ENCODE results near the gene UVRAG.

UVRAG gene

DNA sequence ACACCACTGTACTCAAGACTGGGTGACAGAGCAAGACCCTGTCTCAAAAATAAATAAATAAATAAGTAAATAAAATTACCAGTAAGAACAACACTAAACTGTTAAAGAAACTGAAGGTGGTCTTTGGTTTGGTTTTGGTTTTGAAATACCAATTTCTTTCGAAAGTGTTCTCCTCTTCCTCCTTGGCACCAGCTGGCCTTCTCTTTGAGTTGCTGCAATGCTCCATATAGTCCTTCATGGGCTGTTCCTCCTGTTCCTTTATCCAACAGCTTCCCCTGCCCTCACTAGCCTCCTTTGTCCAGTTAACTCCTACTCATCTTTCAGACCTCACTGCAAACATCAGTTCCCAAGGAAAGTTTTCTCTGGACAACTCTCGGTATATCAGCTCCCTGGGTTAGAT is 5.0 kb upstream of the UVRAG start:
- H3K27me3 Mint-ChIP-seq = no peaks in the 10 kb centered on the region
- DNase-seq (no peak), ATAC-seq (replicated peaks) (no peak)
- no peak overlapping the region for H3K27ac Mint-ChIP-seq
- no peak overlapping the region for H3K4me3 Mint-ChIP-seq
- peaks cover 0 to 3% of the 10 kb centered on the region in 2 donors for H3K36me3 Mint-ChIP-seq
- H3K4me1 Mint-ChIP-seq = peaks cover 30 to 38% of the 10 kb centered on the region in 2 donors
- no peaks in the 10 kb centered on the region for H3K9me3 Mint-ChIP-seq

DNA sequence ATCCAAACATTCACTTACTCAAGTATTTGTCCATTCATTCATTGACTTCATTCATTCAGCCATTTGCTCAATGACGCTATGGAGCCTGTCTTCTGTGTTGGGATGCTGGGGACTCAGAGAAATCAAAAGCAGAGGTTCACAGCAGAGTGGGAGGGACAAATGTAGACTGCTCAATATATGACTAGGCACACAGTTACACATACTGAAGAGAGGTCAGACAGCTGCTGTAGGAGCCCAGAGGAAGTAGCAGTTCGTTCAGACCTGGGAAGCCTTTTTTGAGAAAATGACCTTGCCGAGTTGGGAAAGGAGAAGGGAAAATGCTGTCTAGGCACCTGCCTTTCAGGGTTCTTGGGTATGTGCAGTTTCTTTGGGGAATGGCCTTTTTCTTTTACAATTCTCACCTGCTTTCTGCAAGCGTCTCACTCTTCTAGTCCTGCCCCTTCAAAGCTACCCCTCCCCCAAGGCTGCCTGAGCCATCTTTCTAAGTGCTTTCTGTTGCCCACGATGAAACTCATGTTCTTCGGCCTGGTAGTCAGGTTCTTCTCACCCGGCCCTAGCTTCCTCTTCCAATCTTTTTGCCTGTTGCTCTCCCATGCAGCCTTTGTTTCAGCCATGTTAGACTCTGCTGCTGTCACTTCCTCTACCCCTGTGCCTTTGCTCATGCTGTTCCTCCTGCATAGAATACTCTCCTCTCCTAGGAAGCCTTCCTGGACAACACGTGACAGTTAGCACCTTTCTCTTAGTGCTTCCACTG is 4.2 kb upstream of the UVRAG start:
- H3K9me3 Mint-ChIP-seq = no peaks in the 10 kb centered on the region
- no peaks in the 10 kb centered on the region for H3K27me3 Mint-ChIP-seq
- peaks cover 0 to 3% of the 10 kb centered on the region in 2 donors for H3K36me3 Mint-ChIP-seq
- peaks cover 30 to 38% of the 10 kb centered on the region in 2 donors for H3K4me1 Mint-ChIP-seq
- peak overlapping the region; percentile 83 for H3K27ac Mint-ChIP-seq
- ATAC-seq (replicated peaks) (no peak), DNase-seq (no peak)
- H3K4me3 Mint-ChIP-seq = peak overlapping the region in 1 of 2 donors; percentile 30

DNA sequence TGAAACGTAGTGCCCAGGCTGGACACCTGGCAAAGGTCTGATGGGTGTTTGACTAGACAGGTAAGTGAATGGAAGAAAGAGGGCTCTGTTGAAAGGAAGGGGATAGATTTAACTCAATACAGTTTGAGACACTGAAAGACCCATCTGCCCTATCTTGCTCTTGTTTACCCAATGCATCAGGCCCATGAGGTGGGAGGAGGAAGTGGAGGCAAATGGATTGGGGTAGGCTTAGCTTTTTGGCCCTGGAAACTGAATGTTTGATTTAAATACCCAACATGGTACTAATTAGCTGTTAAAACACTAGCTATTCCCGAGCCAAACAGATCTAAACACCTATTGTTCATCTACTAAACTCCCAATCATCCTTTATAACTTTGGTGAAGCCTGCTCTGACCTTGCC is 3.5 kb upstream of the UVRAG start:
- H3K9me3 Mint-ChIP-seq = no peaks in the 10 kb centered on the region

DNA sequence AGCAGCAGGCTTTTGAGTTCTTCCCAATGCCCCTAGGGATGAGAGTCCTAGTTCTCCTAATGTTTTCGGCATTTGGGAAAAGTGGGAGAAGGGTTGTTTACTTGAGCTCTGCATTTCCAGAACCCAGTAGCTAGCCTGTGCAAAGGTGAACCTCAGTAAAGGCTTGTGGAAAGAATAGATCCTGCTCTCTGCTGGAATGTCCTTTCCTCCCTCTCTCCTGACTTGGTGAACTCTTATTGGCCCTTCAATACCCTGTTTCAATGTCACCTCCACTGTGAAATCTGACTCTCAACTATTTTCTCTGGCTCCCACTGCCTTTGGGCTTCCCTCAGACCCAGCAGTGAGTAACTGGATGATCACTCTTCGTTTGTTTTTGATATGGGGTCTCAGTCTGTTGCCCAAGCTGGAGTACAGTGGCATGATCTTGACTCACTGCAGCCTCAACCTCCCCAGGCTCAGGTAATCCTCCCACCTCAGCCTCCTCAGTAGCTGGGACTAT is 2.4 kb upstream of the UVRAG start:
- H3K27me3 Mint-ChIP-seq = no peaks in the 10 kb centered on the region
- H3K9me3 Mint-ChIP-seq = no peaks in the 10 kb centered on the region
- no peaks in the 10 kb centered on the region for H3K36me3 Mint-ChIP-seq
- H3K27ac Mint-ChIP-seq = peak overlapping the region; percentile 98
- ATAC-seq (replicated peaks) (no peak), DNase-seq (no peak)
- no peak overlapping the region for H3K4me3 Mint-ChIP-seq
- peaks cover 30 to 36% of the 10 kb centered on the region in 2 donors for H3K4me1 Mint-ChIP-seq

More for the DNA sequence above, 3.5 kb upstream of the UVRAG start:
- Mint-ChIP-seq H3K36me3 (peaks cover 0 to 3% of the 10 kb centered on the region in 2 donors), H3K4me1 (peaks cover 30 to 38% of the 10 kb centered on the region in 2 donors), H3K27ac (peak overlapping the region; percentile 11), H3K27me3 (no peaks in the 10 kb centered on the region), H3K4me3 (no peak overlapping the region)
- DNase-seq (no peak), ATAC-seq (replicated peaks) (no peak)

DNA sequence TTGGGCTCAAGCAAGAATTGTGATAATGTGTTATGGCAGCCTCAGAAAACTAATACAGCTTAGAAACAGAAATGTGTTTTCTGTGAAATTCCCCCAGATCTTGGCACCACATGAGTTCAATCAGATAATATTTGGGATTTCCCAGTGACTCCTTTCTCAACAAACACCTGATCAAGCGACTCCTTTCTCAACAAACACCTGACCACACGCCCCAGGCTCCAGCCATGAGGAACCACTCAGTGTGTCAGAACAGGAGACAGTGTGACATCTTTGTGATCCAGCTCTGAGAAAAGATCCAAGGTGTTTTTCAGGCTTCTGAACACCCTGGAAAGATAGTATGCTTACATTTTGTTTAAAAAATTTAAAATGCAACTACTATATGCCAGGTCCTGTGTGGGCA is 1.9 kb upstream of the UVRAG start:
- H3K36me3 Mint-ChIP-seq = peaks cover 3 to 4% of the 10 kb centered on the region in 2 donors
- peaks cover 34 to 38% of the 10 kb centered on the region in 2 donors for H3K4me1 Mint-ChIP-seq
- peak in 1 of 2 donors; percentile 20 for ATAC-seq (replicated peaks)
- H3K9me3 Mint-ChIP-seq = no peaks in the 10 kb centered on the region
- no peaks in the 10 kb centered on the region for H3K27me3 Mint-ChIP-seq
- peak overlapping the region; percentile 98 for H3K27ac Mint-ChIP-seq
- no peak overlapping the region for H3K4me3 Mint-ChIP-seq
- peak; percentile 50 for DNase-seq

DNA sequence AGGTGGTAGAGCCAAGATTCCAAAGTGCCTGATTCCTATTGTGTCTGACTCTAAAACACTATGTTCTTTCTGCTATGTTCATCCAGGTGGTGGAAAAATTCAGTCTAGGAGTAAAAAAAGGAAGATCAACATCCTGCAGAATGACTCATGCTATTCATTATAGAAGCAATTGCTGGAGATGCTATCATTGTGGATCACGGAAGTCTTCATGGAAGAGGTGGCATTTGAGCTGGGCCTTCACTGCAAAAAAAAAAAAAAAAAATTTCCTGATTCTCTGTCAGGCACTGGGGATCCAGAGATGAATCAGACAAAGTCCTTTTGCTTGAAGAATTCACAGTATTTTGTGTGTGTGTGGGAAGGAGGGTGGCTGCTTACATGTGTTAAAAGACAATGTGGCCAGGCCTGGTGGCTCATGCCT is 1.4 kb upstream of the UVRAG start:
- no peak overlapping the region for H3K4me3 Mint-ChIP-seq
- DNase-seq = no peak

DNA sequence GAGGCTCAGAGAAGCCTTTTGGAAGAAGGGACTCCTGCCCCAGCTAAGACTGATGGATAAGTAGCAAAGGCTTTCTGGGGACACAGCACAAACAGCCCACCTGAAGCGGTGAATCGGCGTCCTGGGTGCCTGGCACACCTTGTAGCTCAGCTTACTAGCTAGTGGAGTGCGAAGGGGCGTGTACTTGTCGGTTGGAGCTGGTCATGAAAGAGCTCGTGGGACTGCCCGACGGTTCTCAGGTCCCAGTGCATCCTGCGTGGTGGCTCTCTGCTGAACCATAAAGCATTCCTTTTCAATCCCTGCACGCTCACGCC is 690 bp upstream of the UVRAG start:
- H3K4me1 Mint-ChIP-seq = peaks cover 45 to 46% of the 10 kb centered on the region in 2 donors
- H3K27me3 Mint-ChIP-seq = no peaks in the 10 kb centered on the region
- ATAC-seq (replicated peaks) (peak; percentile 53), DNase-seq (no peak)
- peak overlapping the region; percentile 98 for H3K27ac Mint-ChIP-seq
- H3K9me3 Mint-ChIP-seq = no peaks in the 10 kb centered on the region
- no peak overlapping the region for H3K4me3 Mint-ChIP-seq
- peaks cover 7 to 12% of the 10 kb centered on the region in 2 donors for H3K36me3 Mint-ChIP-seq

More for the DNA sequence above, 1.4 kb upstream of the UVRAG start:
- H3K9me3 Mint-ChIP-seq = no peaks in the 10 kb centered on the region
- ATAC-seq (replicated peaks) = no peak
- peaks cover 39% of the 10 kb centered on the region in 2 donors for H3K4me1 Mint-ChIP-seq
- peaks cover 3 to 5% of the 10 kb centered on the region in 2 donors for H3K36me3 Mint-ChIP-seq
- peak overlapping the region; percentile 98 for H3K27ac Mint-ChIP-seq
- no peaks in the 10 kb centered on the region for H3K27me3 Mint-ChIP-seq

DNA sequence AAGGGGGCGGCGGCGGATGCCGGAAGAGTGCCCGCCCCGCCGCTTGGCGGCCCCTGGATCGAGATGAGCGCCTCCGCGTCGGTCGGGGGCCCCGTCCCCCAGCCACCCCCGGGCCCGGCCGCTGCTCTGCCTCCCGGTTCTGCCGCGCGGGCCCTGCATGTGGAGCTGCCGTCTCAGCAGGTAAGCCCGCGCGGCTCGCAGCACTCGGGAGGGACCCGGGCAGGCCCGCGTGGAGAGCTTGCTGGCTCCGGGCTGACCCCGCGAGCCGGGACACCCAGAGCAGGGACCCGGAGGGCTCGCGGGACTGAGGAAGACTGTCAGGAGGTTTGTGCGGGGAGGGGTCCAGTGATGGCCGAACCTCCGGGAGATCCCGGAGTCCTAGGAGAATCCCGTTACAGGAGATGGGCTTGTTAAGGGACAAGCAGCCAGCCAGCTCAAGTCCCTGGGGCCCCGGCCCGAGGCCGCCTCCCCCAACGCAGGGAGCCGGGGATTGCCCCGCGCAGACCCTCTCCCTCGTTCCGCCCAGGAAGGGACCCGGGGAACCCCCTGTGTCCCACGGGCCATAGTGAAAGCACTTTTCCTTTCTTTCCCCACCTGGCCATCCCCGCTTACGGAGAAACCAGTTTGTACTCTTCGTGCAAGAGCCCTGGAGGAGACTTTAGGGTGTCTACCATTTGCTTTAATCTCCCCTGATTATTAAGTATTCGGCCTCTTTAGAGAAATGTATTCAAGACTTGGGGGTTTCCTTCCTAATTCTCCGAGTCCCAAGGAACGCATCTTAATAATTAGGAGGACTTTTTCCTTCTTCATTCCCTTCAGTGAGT is 547 bp downstream of the UVRAG start:
- Mint-ChIP-seq H3K36me3 (peaks cover 8 to 12% of the 10 kb centered on the region in 2 donors), H3K4me1 (peaks cover 37 to 42% of the 10 kb centered on the region in 2 donors), H3K27me3 (no peaks in the 10 kb centered on the region), H3K9me3 (no peaks in the 10 kb centered on the region), H3K4me3 (no peak overlapping the region), H3K27ac (peak overlapping the region; percentile 98)
- DNase-seq (peak; percentile 51), ATAC-seq (replicated peaks) (peak; percentile 4 to 21)

DNA sequence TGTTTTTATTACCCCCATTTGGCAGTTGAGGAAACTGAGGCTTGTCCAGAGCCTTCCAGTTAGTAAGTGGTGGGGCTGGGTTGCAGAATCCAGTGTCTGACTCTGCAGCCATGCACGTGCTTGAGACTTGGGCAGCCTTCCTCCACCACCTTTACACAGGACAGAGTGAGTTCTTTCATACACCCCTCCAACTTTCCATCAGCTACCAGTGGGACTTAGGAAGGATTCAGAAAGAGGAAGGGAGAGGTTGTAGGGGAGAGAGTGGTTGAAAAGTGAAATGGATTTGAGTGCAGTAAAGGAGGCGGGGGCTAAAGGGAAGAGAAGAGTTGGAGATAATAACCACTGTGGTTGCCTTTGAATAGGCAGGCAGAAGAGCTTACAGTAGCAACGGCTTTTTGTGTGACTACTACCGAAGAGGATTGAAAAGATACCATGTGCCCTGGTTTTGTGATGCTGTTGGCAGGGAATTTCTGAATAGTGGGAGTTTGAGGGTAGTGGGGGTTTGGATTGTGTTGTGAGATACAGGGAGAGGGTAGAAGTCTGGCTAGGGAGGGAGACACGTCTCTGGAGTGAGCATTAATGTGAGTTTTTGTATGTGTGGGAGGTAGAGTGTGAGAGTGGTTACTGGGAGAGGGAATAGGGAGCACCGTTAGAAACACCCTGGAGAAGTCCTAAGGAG is 1.7 kb downstream of the UVRAG start:
- Mint-ChIP-seq H3K9me3 (peaks cover 0 to 2% of the 10 kb centered on the region in 2 donors), H3K27ac (no peak overlapping the region), H3K4me1 (peaks cover 35 to 44% of the 10 kb centered on the region in 2 donors), H3K36me3 (peaks cover 17 to 22% of the 10 kb centered on the region in 2 donors), H3K27me3 (no peaks in the 10 kb centered on the region), H3K4me3 (no peak overlapping the region)
- DNase-seq = no peak
- ATAC-seq (replicated peaks) = no peak

DNA sequence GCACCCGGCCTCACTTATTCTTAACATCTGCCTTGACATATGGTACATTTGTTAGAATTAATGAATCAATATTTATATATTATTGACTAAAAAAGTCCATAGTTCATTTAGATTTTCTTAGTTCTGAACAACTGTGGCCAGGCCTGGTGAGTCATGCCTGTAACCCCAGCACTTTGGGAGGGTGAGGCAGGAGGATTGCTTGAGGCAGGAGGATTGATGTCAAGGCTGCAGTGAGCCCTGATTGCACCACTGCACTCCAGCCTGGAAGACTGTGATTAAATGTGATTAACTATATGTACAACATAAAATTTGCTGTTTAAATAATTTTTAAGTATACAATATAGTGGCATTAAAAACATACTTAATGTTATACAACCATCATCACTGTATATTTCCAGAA is 5.6 kb downstream of the UVRAG start:
- no peaks in the 10 kb centered on the region for H3K27me3 Mint-ChIP-seq
- H3K27ac Mint-ChIP-seq = no peak overlapping the region
- no peak for DNase-seq

DNA sequence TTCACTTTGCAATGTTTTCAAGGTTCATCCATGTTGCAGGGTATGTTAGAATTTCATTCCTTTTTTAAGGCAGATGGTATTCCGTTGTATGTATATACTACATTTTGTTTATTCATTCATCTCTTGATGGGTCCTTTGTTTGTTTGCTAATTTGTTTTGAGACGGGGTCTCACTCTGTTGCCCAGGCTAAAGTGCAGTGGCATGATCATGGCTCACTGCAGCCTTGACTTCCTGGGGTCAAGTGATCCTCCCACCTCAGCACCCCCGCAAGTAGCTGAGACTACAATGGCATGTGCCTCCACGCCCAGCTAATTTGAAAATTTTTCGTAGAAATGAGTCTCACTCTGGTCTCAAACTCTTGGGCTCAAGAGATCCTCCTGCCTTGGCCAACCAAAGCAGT is 6.2 kb downstream of the UVRAG start:
- no peak for ATAC-seq (replicated peaks)
- H3K9me3 Mint-ChIP-seq = peaks cover 0 to 5% of the 10 kb centered on the region in 2 donors
- DNase-seq = no peak
- H3K27me3 Mint-ChIP-seq = no peaks in the 10 kb centered on the region
- peak overlapping the region; percentile 72 for H3K27ac Mint-ChIP-seq
- peaks cover 31 to 62% of the 10 kb centered on the region in 2 donors for H3K4me1 Mint-ChIP-seq
- peaks cover 42 to 57% of the 10 kb centered on the region in 2 donors for H3K36me3 Mint-ChIP-seq
- H3K4me3 Mint-ChIP-seq = peak overlapping the region; percentile 50 to 61

More for the DNA sequence above, 5.6 kb downstream of the UVRAG start:
- ATAC-seq (replicated peaks) = no peak
- peaks cover 28 to 57% of the 10 kb centered on the region in 2 donors for H3K4me1 Mint-ChIP-seq
- peaks cover 37 to 52% of the 10 kb centered on the region in 2 donors for H3K36me3 Mint-ChIP-seq
- H3K4me3 Mint-ChIP-seq = no peak overlapping the region
- H3K9me3 Mint-ChIP-seq = peaks cover 0 to 5% of the 10 kb centered on the region in 2 donors

DNA sequence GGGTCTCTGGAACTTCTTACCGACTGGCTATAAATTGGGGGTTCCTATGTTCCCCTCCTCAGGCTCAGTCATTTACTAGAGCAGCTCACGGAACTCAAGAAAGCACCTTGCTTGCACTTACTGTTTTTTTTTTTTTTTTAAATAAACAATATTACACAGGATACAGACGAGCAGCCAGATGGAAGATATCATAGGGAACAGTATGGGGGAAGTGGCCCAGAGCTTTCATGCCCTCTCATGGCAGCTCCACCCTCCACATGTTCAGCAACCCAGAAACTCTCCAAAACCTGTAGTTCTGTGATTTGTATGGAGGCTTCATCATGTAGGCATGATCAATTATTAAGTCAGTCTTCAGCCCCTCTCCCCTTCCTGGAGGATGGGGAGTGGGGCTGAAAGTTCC is 7.5 kb downstream of the UVRAG start:
- no peaks in the 10 kb centered on the region for H3K27me3 Mint-ChIP-seq
- ATAC-seq (replicated peaks) (no peak), DNase-seq (no peak)
- H3K4me1 Mint-ChIP-seq = peaks cover 40 to 76% of the 10 kb centered on the region in 2 donors
- peak overlapping the region; percentile 93 for H3K27ac Mint-ChIP-seq
- peak overlapping the region; percentile 30 to 56 for H3K4me3 Mint-ChIP-seq
- H3K36me3 Mint-ChIP-seq = peaks cover 50 to 65% of the 10 kb centered on the region in 2 donors
- H3K9me3 Mint-ChIP-seq = peaks cover 0 to 5% of the 10 kb centered on the region in 2 donors

DNA sequence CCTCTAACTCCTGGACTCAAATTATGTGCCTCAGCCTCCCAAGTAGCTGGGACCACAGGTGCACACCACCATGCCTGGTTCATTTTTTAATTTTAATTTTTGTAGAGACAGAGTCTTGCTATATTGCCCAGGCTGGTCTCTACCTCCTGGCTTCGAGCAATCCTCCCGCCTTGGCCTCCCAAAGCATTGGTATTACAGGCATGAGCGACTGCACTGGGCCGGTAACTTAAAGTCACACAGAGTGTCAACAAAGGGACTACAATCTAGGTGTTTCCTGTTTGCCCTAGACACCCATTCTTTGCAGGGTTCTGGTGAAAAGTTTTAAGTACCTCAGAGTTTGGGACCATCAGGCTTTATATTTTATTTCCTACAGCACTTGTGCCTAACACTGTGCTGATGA is 8.4 kb downstream of the UVRAG start:
- Mint-ChIP-seq H3K9me3 (peaks cover 0 to 5% of the 10 kb centered on the region in 2 donors), H3K27me3 (no peaks in the 10 kb centered on the region), H3K4me1 (peaks cover 37 to 77% of the 10 kb centered on the region in 2 donors), H3K36me3 (peaks cover 48 to 61% of the 10 kb centered on the region in 2 donors), H3K27ac (peak overlapping the region; percentile 77), H3K4me3 (peak overlapping the region in 1 of 2 donors; percentile 8)
- no peak for DNase-seq
- no peak for ATAC-seq (replicated peaks)

DNA sequence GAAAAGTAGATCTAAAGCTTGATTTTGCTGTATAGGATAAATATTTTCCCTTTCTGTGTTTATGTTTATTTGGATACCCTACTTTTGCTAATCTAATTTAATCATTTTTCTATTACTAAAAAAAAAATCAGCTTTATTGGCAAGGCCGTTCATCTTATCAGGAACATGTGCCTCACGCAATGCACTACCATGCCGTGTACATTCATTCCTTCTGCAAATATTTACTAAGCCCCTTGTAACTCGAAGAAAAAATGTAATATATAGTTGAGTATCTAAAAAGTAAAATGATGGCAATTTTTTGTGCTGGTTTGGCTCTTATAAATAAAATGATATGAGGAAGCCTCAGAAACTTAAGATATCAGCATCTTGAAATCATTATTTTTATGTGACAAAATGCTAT is 8.9 kb downstream of the UVRAG start:
- H3K4me1 Mint-ChIP-seq = peaks cover 34 to 76% of the 10 kb centered on the region in 2 donors
- ATAC-seq (replicated peaks) (no peak), DNase-seq (no peak)
- H3K9me3 Mint-ChIP-seq = peaks cover 0 to 5% of the 10 kb centered on the region in 2 donors
- H3K36me3 Mint-ChIP-seq = peaks cover 48 to 57% of the 10 kb centered on the region in 2 donors
- H3K4me3 Mint-ChIP-seq = peak overlapping the region; percentile 27 to 78
- H3K27me3 Mint-ChIP-seq = no peaks in the 10 kb centered on the region
- peak overlapping the region; percentile 98 for H3K27ac Mint-ChIP-seq

All from stimulated activated naive B cell treated with anti-CD40 and anti-IgM and Interleukin-4, amounts not matched to agents 10 μg/mL and 1 μg/mL and 100 μg/mL, for 72 hours (primary cell).